ENCODE measurements around the gene CCDC71. TPM values are rescaled to one million over a fixed set of nuclear protein-coding genes. Genes with fewer than 3 reads are reported as not detected.

CCDC71 gene
- total RNA-seq, 1 experiment from 2014 or later, result 26.0 TPM

GRCh38 chr3:49199239-49199899 is 33.2 kb upstream of the CCDC71 start:
- Mint-ChIP-seq H3K27me3 (ENCODE audit: insufficient read depth, unreplicated experiment) (no peaks in the 10 kb centered on the region), H3K4me1 (ENCODE audit: insufficient read depth, unreplicated experiment) (no peaks in the 10 kb centered on the region), H3K9me3 (ENCODE audit: unreplicated experiment) (no peaks in the 10 kb centered on the region), H3K36me3 (ENCODE audit: insufficient read depth, unreplicated experiment) (no peaks in the 10 kb centered on the region), H3K4me3 (ENCODE audit: unreplicated experiment) (no peak overlapping the region), H3K27ac (ENCODE audit: low read depth, unreplicated experiment) (no peak overlapping the region)
- ChIA-PET CTCF (interaction anchor here (0.6 kb wide), 1 partner anchor 13 kb away, joined by 3 read pairs; no protein-coding TSS in a partner anchor), POLR2A (no interaction called here)
- intact Hi-C loops (cut with micrococcal nuclease), result no loop called here
- no peak for DNase-seq (ENCODE audit: unreplicated experiment)
- no TSS peak for BruUV-seq (replicated peaks)
- no peak for TF ChIP-seq CTCF (IDR thresholded peaks at IDR 0.05; ENCODE audit: unreplicated experiment)

GRCh38 chr3:49198611-49199230 is 32.6 kb upstream of the CCDC71 start:
- CTCF ChIA-PET, result interaction anchor here (0.6 to 0.7 kb wide), 2 partner anchors 8 to 640 kb away, joined by 3 to 4 read pairs; no protein-coding TSS in a partner anchor
- Mint-ChIP-seq H3K27me3 (ENCODE audit: insufficient read depth, unreplicated experiment) (no peaks in the 10 kb centered on the region), H3K27ac (ENCODE audit: low read depth, unreplicated experiment) (no peak overlapping the region), H3K4me3 (ENCODE audit: unreplicated experiment) (no peak overlapping the region), H3K36me3 (ENCODE audit: insufficient read depth, unreplicated experiment) (no peaks in the 10 kb centered on the region), H3K9me3 (ENCODE audit: unreplicated experiment) (no peaks in the 10 kb centered on the region), H3K4me1 (ENCODE audit: insufficient read depth, unreplicated experiment) (no peaks in the 10 kb centered on the region)
- no TSS peak for BruUV-seq (replicated peaks)
- POLR2A ChIA-PET, result no interaction called here
- TF ChIP-seq CTCF (IDR thresholded peaks at IDR 0.05; ENCODE audit: unreplicated experiment), result no peak
- DNase-seq (ENCODE audit: unreplicated experiment), result no peak
- intact Hi-C loops (cut with micrococcal nuclease), result no loop called here

GRCh38 chr3:49198161-49198560 is 32.0 kb upstream of the CCDC71 start:
- H3K4me3 Mint-ChIP-seq (ENCODE audit: unreplicated experiment), result no peak overlapping the region
- no TSS peak for BruUV-seq (replicated peaks)
- CTCF ChIA-PET, result interaction anchor here (0.6 to 0.7 kb wide), 2 partner anchors 9 to 639 kb away, joined by 3 to 4 read pairs; no protein-coding TSS in a partner anchor

More at GRCh38 chr3:49198161-49198560, 32.0 kb upstream of the CCDC71 start:
- H3K27ac Mint-ChIP-seq (ENCODE audit: low read depth, unreplicated experiment), result no peak overlapping the region
- H3K27me3 Mint-ChIP-seq (ENCODE audit: insufficient read depth, unreplicated experiment), result no peaks in the 10 kb centered on the region
- intact Hi-C loops (cut with micrococcal nuclease), result no loop called here
- no peaks in the 10 kb centered on the region for H3K9me3 Mint-ChIP-seq (ENCODE audit: unreplicated experiment)
- no peaks in the 10 kb centered on the region for H3K4me1 Mint-ChIP-seq (ENCODE audit: insufficient read depth, unreplicated experiment)
- TF ChIP-seq CTCF (IDR thresholded peaks at IDR 0.05; ENCODE audit: unreplicated experiment), result no peak
- no peaks in the 10 kb centered on the region for H3K36me3 Mint-ChIP-seq (ENCODE audit: insufficient read depth, unreplicated experiment)
- DNase-seq (ENCODE audit: unreplicated experiment), result no peak
- POLR2A ChIA-PET, result no interaction called here

All from MCF 10A (cell line).